A549 (cell line): Measurements from ENCODE around the gene CHCHD6. TPM values are rescaled to one million over a fixed set of nuclear protein-coding genes. Genes with fewer than 3 reads are reported as not detected.
A peak's percentile ranks its signal among the peaks of the same experiment; 100 is the strongest.

Experiments used
- ATAC-seq, 2 experiments: fragments of 200-7000 bp in 1 of 2; fragments of >200 bp in 1 of 2; cut with Nextera tagmentation in 1 of 2; cut with Tn5 transposase in 1 of 2; 3 replicates each; pipeline versions ENCODE4 v1.8.0 to v1.9.1; 2018 to 2020; ENCODE audit warnings: mild to moderate bottlenecking in 1 of 2, moderate library complexity in 1 of 2
- CTCF ChIA-PET: fragments of 300-600 bp; sonication (Branson Sonifier 250); formaldehyde crosslinking; extraction: SDS; loops from one replicate; lab custom pipeline; 2021; ENCODE audit warnings: antibody characterized with exemption, inconsistent platforms; lab: Yijun Ruan, JAX
- POLR2A ChIA-PET: fragments of 350-600 bp; formaldehyde crosslinking; extraction: SDS; loops from one replicate; lab custom pipeline; 2021; ENCODE audit warnings: antibody characterized with exemption, inconsistent platforms; lab: Yijun Ruan, JAX
- DNase-seq, 2 experiments: peaks; one replicate each; pipeline versions ENCODE4 v3.0.0 to v3.0.0-alpha.2; 2011 to 2016; ENCODE audit warnings: low read depth in 1 of 2, low spot score in 1 of 2
- FAIRE-seq: peaks from 2 replicates; lab custom pipeline; 2011; peaks lifted over from hg19 to GRCh38; lab: Jason Lieb, UNC
- H3K27ac ChIP-seq, 2 experiments: fragments of >200 bp; sonication (Bioruptor Twin); formaldehyde crosslinking; 3 replicates each; pipeline ENCODE4 v1.5.1; 2016 to 2017
- H3K4me1 ChIP-seq: fragments of >200 bp; sonication (Bioruptor Twin); formaldehyde crosslinking; 3 replicates; pipeline ENCODE4 v1.6.1; 2016
- H3K4me2 ChIP-seq: fragments of >200 bp; sonication (Bioruptor Twin); formaldehyde crosslinking; 3 replicates; pipeline ENCODE4 v1.6.1; 2016
- H3K4me3 ChIP-seq: fragments of >200 bp; sonication (Bioruptor Twin); formaldehyde crosslinking; 3 replicates; pipeline ENCODE4 v1.5.1; 2016
- H3K9me3 ChIP-seq: fragments of >200 bp; sonication (Bioruptor Twin); formaldehyde crosslinking; 3 replicates; pipeline ENCODE4 v1.6.1; 2016
- CBX8 ChIP-seq: fragments of 200-600 bp; sonication (generic); IDR thresholded peaks from 2 replicates; pipeline ENCODE4 v1.6.1; 2016
- EHMT2 ChIP-seq: fragments of 200-600 bp; sonication (generic); IDR thresholded peaks from 2 replicates; pipeline ENCODE4 v1.6.1; 2016; ENCODE audit warnings: antibody characterized with exemption, low read depth, mild to moderate bottlenecking, moderate library complexity
- ELK1 ChIP-seq: fragments of 150-350 bp; IDR thresholded peaks from 2 replicates; pipeline ENCODE4 v1.6.1; 2014; ENCODE audit warnings: low read depth, mild to moderate bottlenecking, low read length
- ESRRA ChIP-seq: fragments of 150-350 bp; IDR thresholded peaks from 2 replicates; pipeline ENCODE4 v1.6.1; 2014; ENCODE audit warnings: mild to moderate bottlenecking, low read length, borderline replicate concordance
- FOXS1 ChIP-seq: fragments of 250-450 bp; sonication (Bioruptor Pico); IDR thresholded peaks from 2 replicates; pipeline ENCODE4 v1.5.0; 2020; ENCODE audit warnings: mild to moderate bottlenecking, moderate library complexity
- GATA3 ChIP-seq: IDR thresholded peaks from 2 replicates; pipeline ENCODE4 v1.6.1; 2012; ENCODE audit warnings: borderline replicate concordance
- JUN ChIP-seq, 2 experiments: fragments of >200 bp; sonication (Bioruptor Twin); formaldehyde crosslinking; IDR thresholded peaks; 2 replicates in 1 of 2; 3 replicates in 1 of 2; pipeline ENCODE4 v1.6.1; 2016 to 2017
- JUNB ChIP-seq: fragments of >200 bp; sonication (Bioruptor Twin); formaldehyde crosslinking; IDR thresholded peaks from 2 replicates; pipeline ENCODE4 v1.6.1; 2016
- MYC ChIP-seq: IDR thresholded peaks from 2 replicates; pipeline ENCODE4 v1.6.1; 2012; ENCODE audit warnings: mild to moderate bottlenecking, inconsistent platforms, low read length, improper control_type of control experiment, borderline replicate concordance
- POLR2A ChIP-seq: IDR thresholded peaks from 2 replicates; pipeline ENCODE4 v1.6.1; 2012; ENCODE audit warnings: mild to moderate bottlenecking, low read length
- POLR2AphosphoS2 ChIP-seq: conservative IDR thresholded peaks from 2 replicates; pipeline ENCODE4 v1.6.1; 2012; ENCODE audit warnings: low read length, improper control_type of control experiment, inconsistent platforms
- SMC3 ChIP-seq: fragments of >200 bp; sonication (Bioruptor Twin); formaldehyde crosslinking; IDR thresholded peaks from 3 replicates; pipeline ENCODE4 v1.6.1; 2018; ENCODE audit warnings: inconsistent platforms
- TP53 ChIP-seq: fragments of 250-450 bp; sonication (Bioruptor Pico); IDR thresholded peaks from 2 replicates; pipeline ENCODE4 v1.5.0; 2021; ENCODE audit warnings: mild to moderate bottlenecking, moderate library complexity
- WGBS: methylation state at CpG from one replicate; pipeline ENCODE4 v1.1.6; 2017; ENCODE audit errors: missing lambda C conversion rate; 5-methylcytosine and 5-hydroxymethylcytosine counted together
- polyA plus RNA-seq, 4 experiments: library from polyadenylated mRNA; depleted of rRNA in 3 of 4; stranded (reverse); fragments of >200 nt; fragmentation: RNase III in 1 of 4; extraction: RNeasy Plus Mini Kit Qiagen cat#74134 plus additional on column Dnase treatment in 1 of 4; gene quantifications; 2 replicates in 3 of 4; 3 replicates in 1 of 4; pipeline ENCODE4 v1.2.3, GENCODE V29; 2011 to 2017
- TF ChIP-seq, protein P1 (sequence below): fragments of 250-450 bp; sonication (Bioruptor Pico); IDR thresholded peaks from 2 replicates; pipeline ENCODE4 v1.5.0; 2020; ENCODE audit warnings: low read depth, mild to moderate bottlenecking, moderate library complexity
- TF ChIP-seq, protein P2 (sequence below): fragments of >200 bp; sonication (Bioruptor Twin); formaldehyde crosslinking; IDR thresholded peaks from 3 replicates; pipeline ENCODE4 v1.5.1; 2016
- TF ChIP-seq, protein P3 (sequence below): fragments of 250-450 bp; sonication (Bioruptor Pico); IDR thresholded peaks from 2 replicates; pipeline ENCODE4 v1.5.0; 2021; ENCODE audit warnings: mild to moderate bottlenecking, moderate library complexity, borderline replicate concordance

The CHCHD6 gene
- polyA plus RNA-seq, 2 of the 4 experiments (the other 2 are of a cell fraction): 15.0 to 18.1 TPM

DNA sequence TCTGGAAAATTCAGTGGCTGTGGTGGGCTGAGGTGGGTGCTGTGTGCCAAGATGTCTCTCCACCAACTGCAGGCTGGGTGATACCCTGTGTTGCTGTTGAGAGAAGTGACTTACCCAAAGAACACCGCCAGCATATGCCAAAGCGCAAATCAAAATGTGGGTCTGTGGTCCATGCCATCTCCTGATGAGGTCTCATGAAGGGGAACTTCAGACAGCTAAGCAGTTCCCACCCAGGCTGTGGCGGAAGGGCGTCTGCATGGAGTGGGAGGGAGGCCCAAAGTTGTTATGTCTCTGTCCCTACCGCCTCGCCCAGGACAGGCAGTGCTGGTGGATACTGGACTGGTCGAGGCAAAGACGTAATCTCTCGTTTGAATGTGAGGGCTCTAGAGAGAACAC, 208.0 kb downstream of the CHCHD6 start (continued):
- no peak for TF ChIP-seq SMC3
- no peak for TF ChIP-seq EHMT2
- no peak for TF ChIP-seq ELK1
- no peak for TF ChIP-seq MYC
- TF ChIP-seq, protein P1, sequence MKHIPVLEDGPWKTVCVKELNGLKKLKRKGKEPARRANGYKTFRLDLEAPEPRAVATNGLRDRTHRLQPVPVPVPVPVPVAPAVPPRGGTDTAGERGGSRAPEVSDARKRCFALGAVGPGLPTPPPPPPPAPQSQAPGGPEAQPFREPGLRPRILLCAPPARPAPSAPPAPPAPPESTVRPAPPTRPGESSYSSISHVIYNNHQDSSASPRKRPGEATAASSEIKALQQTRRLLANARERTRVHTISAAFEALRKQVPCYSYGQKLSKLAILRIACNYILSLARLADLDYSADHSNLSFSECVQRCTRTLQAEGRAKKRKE (CRISPR knock-in tag): no peak
- TF ChIP-seq TP53 (CRISPR knock-in tag): no peak
- TF ChIP-seq, all 56 proteins: peak for 0

GRCh38 chr3:126912491-126913195, 208.6 kb downstream of the CHCHD6 start:
- H3K4me3 ChIP-seq: no peak overlapping the region
- TF ChIP-seq CBX8 (no peak), SMC3 (no peak), POLR2AphosphoS2 (no peak), JUNB (no peak), GATA3 (no peak), FOXS1 (CRISPR knock-in tag) (no peak), EHMT2 (no peak)
- TF ChIP-seq, protein P2, sequence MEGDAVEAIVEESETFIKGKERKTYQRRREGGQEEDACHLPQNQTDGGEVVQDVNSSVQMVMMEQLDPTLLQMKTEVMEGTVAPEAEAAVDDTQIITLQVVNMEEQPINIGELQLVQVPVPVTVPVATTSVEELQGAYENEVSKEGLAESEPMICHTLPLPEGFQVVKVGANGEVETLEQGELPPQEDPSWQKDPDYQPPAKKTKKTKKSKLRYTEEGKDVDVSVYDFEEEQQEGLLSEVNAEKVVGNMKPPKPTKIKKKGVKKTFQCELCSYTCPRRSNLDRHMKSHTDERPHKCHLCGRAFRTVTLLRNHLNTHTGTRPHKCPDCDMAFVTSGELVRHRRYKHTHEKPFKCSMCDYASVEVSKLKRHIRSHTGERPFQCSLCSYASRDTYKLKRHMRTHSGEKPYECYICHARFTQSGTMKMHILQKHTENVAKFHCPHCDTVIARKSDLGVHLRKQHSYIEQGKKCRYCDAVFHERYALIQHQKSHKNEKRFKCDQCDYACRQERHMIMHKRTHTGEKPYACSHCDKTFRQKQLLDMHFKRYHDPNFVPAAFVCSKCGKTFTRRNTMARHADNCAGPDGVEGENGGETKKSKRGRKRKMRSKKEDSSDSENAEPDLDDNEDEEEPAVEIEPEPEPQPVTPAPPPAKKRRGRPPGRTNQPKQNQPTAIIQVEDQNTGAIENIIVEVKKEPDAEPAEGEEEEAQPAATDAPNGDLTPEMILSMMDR: no peak
- TF ChIP-seq, protein P3, sequence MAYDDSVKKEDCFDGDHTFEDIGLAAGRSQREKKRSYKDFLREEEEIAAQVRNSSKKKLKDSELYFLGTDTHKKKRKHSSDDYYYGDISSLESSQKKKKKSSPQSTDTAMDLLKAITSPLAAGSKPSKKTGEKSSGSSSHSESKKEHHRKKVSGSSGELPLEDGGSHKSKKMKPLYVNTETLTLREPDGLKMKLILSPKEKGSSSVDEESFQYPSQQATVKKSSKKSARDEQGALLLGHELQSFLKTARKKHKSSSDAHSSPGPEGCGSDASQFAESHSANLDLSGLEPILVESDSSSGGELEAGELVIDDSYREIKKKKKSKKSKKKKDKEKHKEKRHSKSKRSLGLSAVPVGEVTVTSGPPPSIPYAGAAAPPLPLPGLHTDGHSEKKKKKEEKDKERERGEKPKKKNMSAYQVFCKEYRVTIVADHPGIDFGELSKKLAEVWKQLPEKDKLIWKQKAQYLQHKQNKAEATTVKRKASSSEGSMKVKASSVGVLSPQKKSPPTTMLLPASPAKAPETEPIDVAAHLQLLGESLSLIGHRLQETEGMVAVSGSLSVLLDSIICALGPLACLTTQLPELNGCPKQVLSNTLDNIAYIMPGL (CRISPR knock-in tag): no peak
- H3K4me2 ChIP-seq: no peak overlapping the region
- peaks cover 19% of the 10 kb centered on the region for H3K4me1 ChIP-seq
- no peak for DNase-seq
- peak overlapping the region in 1 of 2 experiments; percentile 89; a peak in 4 of 6 replicates for H3K27ac ChIP-seq
- FAIRE-seq: no peak
- ChIA-PET POLR2A (interaction anchor here (0.6 kb wide), 1 partner anchor 57 kb away, joined by 4 read pairs; no protein-coding TSS in a partner anchor), CTCF (interaction anchor here (0.7 to 1.5 kb wide), 2 partner anchors 12 to 233 kb away, joined by 3 read pairs; no protein-coding TSS in a partner anchor)
- WGBS: 94% methylated on average over 8 of the region's 12 CpGs
- ATAC-seq: no peak
- no peaks in the 10 kb centered on the region for H3K9me3 ChIP-seq

GRCh38 chr3:126913524-126913923, 209.5 kb downstream of the CHCHD6 start:
- TF ChIP-seq POLR2A (no peak), ESRRA (no peak), JUN (IDR thresholded peaks at IDR 0.05) (no peak), EHMT2 (no peak)
- peak in 1 of 2 experiments; percentile 18 for DNase-seq
- Histone ChIP-seq H3K4me3 (no peak overlapping the region), H3K27ac (peak overlapping the region in 1 of 2 experiments; percentile 46; a peak in 1 of 6 replicates), H3K9me3 (no peaks in the 10 kb centered on the region), H3K4me1 (peaks cover 19% of the 10 kb centered on the region), H3K4me2 (no peak overlapping the region)
- WGBS: 88% methylated on average over 3 of the region's 6 CpGs
- ChIA-PET CTCF (no interaction called here), POLR2A (no interaction called here)
- ATAC-seq: no peak
- no peak for FAIRE-seq
